H9 (cell line): ENCODE measurements around the gene DNAH1. TPM values are rescaled to one million over a fixed set of nuclear protein-coding genes. Genes with fewer than 3 reads are reported as not detected.

Experiments
- DNase-seq: peaks from one replicate; pipeline ENCODE4 v3.0.0-alpha.2; 2017
- H2AFZ ChIP-seq: one replicate; pipeline ENCODE4 v1.6.1; 2013; ENCODE audit warnings: mild to moderate bottlenecking, low read length, control low read depth, moderate library complexity
- H2AK5ac ChIP-seq: 2 replicates; pipeline ENCODE4 v1.6.1; 2013; ENCODE audit warnings: low read length, control low read depth, mixed read lengths; ENCODE audit not compliant: insufficient read length
- H2BK120ac ChIP-seq: one replicate; pipeline ENCODE4 v1.6.1; 2013; ENCODE audit warnings: low read depth, mild to moderate bottlenecking, low read length, control low read depth, inconsistent platforms; ENCODE audit not compliant: poor library complexity, severe bottlenecking
- H2BK12ac ChIP-seq: 2 replicates; pipeline ENCODE4 v1.6.1; 2013; ENCODE audit warnings: low read length, control low read depth, mixed read lengths, low read depth; ENCODE audit not compliant: insufficient read length
- H2BK15ac ChIP-seq: 2 replicates; pipeline ENCODE4 v1.6.1; 2013; ENCODE audit warnings: low read depth, low read length, control low read depth
- H2BK20ac ChIP-seq: one replicate; pipeline ENCODE4 v1.6.1; 2013; ENCODE audit warnings: low read depth, mild to moderate bottlenecking, low read length, control low read depth, inconsistent platforms; ENCODE audit not compliant: poor library complexity, severe bottlenecking
- H2BK5ac ChIP-seq: 2 replicates; pipeline ENCODE4 v1.6.1; 2013; ENCODE audit warnings: low read length, control low read depth, mixed read lengths; ENCODE audit not compliant: insufficient read length
- H3K14ac ChIP-seq: 2 replicates; pipeline ENCODE4 v1.6.1; 2013; ENCODE audit warnings: low read length, control low read depth; ENCODE audit not compliant: insufficient read depth
- H3K18ac ChIP-seq: 2 replicates; pipeline ENCODE4 v1.6.1; 2013; ENCODE audit warnings: low read depth, mild to moderate bottlenecking, mixed read lengths, low read length, control low read depth; ENCODE audit not compliant: insufficient read length
- H3K23ac ChIP-seq: 2 replicates; pipeline ENCODE4 v1.6.1; 2013; ENCODE audit warnings: low read length, control low read depth, mixed read lengths, low read depth; ENCODE audit not compliant: insufficient read length
- H3K23me2 ChIP-seq: 2 replicates; pipeline ENCODE4 v1.6.1; 2013; ENCODE audit warnings: low read depth, mild to moderate bottlenecking, mixed read lengths, low read length, control low read depth; ENCODE audit not compliant: insufficient read length, poor library complexity, severe bottlenecking
- H3K27ac ChIP-seq: 2 replicates; pipeline ENCODE4 v1.5.1; 2013; ENCODE audit warnings: low read length, control low read depth, mixed read lengths, low read depth; ENCODE audit not compliant: insufficient read length
- H3K27me3 ChIP-seq: 2 replicates; pipeline ENCODE4 v1.6.1; 2013; ENCODE audit warnings: low read length, control low read depth, inconsistent platforms; ENCODE audit not compliant: insufficient read depth
- H3K4ac ChIP-seq: 2 replicates; pipeline ENCODE4 v1.6.1; 2013; ENCODE audit warnings: low read depth, mild to moderate bottlenecking, control low read depth, inconsistent platforms, low read length, moderate library complexity
- H3K4me1 ChIP-seq: 2 replicates; pipeline ENCODE4 v1.6.1; 2013; ENCODE audit warnings: low read length, control low read depth, inconsistent platforms; ENCODE audit not compliant: insufficient read depth
- H3K4me2 ChIP-seq: 2 replicates; pipeline ENCODE4 v1.6.1; 2013; ENCODE audit warnings: low read length, control low read depth, mixed read lengths; ENCODE audit not compliant: insufficient read length, insufficient read depth
- H3K56ac ChIP-seq: 2 replicates; pipeline ENCODE4 v1.6.1; 2013; ENCODE audit warnings: low read depth, mild to moderate bottlenecking, mixed read lengths, low read length, control low read depth; ENCODE audit not compliant: insufficient read length
- H3K79me1 ChIP-seq: 2 replicates; pipeline ENCODE4 v1.6.1; 2013; ENCODE audit warnings: low read depth, mild to moderate bottlenecking, moderate library complexity, low read length, control low read depth, inconsistent platforms; ENCODE audit not compliant: insufficient read depth, poor library complexity, severe bottlenecking
- H3K79me2 ChIP-seq: 2 replicates; pipeline ENCODE4 v1.6.1; 2013; ENCODE audit warnings: low read length, control low read depth, inconsistent platforms; ENCODE audit not compliant: insufficient read depth
- H3K9ac ChIP-seq: 2 replicates; pipeline ENCODE4 v1.6.1; 2013; ENCODE audit warnings: low read length, control low read depth, mixed read lengths; ENCODE audit not compliant: insufficient read length; ENCODE audit errors: extremely low read depth
- H3K9me3 ChIP-seq: one replicate; pipeline ENCODE4 v1.6.1; 2013; ENCODE audit warnings: low read depth, low read length, inconsistent platforms; ENCODE audit not compliant: control insufficient read depth
- H3T11ph ChIP-seq: one replicate; pipeline ENCODE4 v1.6.1; 2013; ENCODE audit warnings: mild to moderate bottlenecking, low read length, control low read depth, inconsistent platforms
- H4K20me1 ChIP-seq: one replicate; pipeline ENCODE4 v1.6.1; 2013; ENCODE audit not compliant: control insufficient read depth, insufficient read length, insufficient read depth
- H4K5ac ChIP-seq: 2 replicates; pipeline ENCODE4 v1.6.1; 2013; ENCODE audit warnings: low read depth, mild to moderate bottlenecking, mixed read lengths, low read length, control low read depth; ENCODE audit not compliant: insufficient read length
- H4K8ac ChIP-seq: replicated peaks from 2 replicates; pipeline ENCODE4 v1.6.1; 2013; ENCODE audit warnings: low read length, control low read depth, mixed read lengths, low read depth; ENCODE audit not compliant: insufficient read length
- H4K91ac ChIP-seq: 2 replicates; pipeline ENCODE4 v1.6.1; 2013; ENCODE audit warnings: low read depth, mild to moderate bottlenecking, moderate library complexity, mixed read lengths, low read length, control low read depth; ENCODE audit not compliant: insufficient read length
- H3K27ac Mint-ChIP-seq, 3 experiments: 2 replicates in 2 of 3; 3 replicates in 1 of 3; pipeline ENCODE4 v1.8.0; 2020 to 2021; ENCODE audit warnings: mixed read lengths in 3 of 3, mild to moderate bottlenecking in 1 of 3, moderate library complexity in 1 of 3
- H3K27me3 Mint-ChIP-seq: 2 replicates; pipeline ENCODE4 v1.8.0; 2021; ENCODE audit warnings: low read depth, mild to moderate bottlenecking, moderate library complexity, mixed read lengths
- H3K36me3 Mint-ChIP-seq, 3 experiments: 2 replicates in 2 of 3; 3 replicates in 1 of 3; pipeline ENCODE4 v1.8.0; 2020 to 2021; ENCODE audit warnings: low read depth in 3 of 3, mixed read lengths in 3 of 3; ENCODE audit not compliant: insufficient read depth in 1 of 3
- H3K4me1 Mint-ChIP-seq, 2 experiments: 2 replicates each; pipeline ENCODE4 v1.8.0; 2020; ENCODE audit warnings: mixed read lengths in 2 of 2
- H3K4me3 Mint-ChIP-seq, 2 experiments: 2 replicates in 1 of 2; 3 replicates in 1 of 2; pipeline ENCODE4 v1.8.0; 2020 to 2021; ENCODE audit warnings: mild to moderate bottlenecking in 2 of 2, mixed read lengths in 2 of 2, moderate library complexity in 1 of 2
- H3K9me3 Mint-ChIP-seq, 2 experiments: 2 replicates in 1 of 2; 3 replicates in 1 of 2; pipeline ENCODE4 v1.8.0; 2020; ENCODE audit warnings: mild to moderate bottlenecking in 2 of 2, mixed read lengths in 2 of 2, moderate library complexity in 1 of 2
- CTCF ChIP-seq: fragments of 200-600 bp; sonication (generic); conservative IDR thresholded peaks from 3 replicates; pipeline ENCODE4 v1.8.0; 2021; ENCODE audit warnings: antibody characterized with exemption, mild to moderate bottlenecking
- WGBS: extraction: QIAGEN DNeasy Blood & Tissue Kit; methylation state at CpG from one replicate; pipeline ENCODE4 v1.1.7; 2013; ENCODE audit warnings: missing lambda C conversion rate, low lambda C conversion rate, mixed read lengths; ENCODE audit not compliant: insufficient read length; ENCODE audit errors: extremely low coverage; 5-methylcytosine and 5-hydroxymethylcytosine counted together
- total RNA-seq: library from RNA; stranded (reverse); gene quantifications from 2 replicates; pipeline ENCODE4 v1.2.1, GENCODE V29; 2021

The DNAH1 gene
- total RNA-seq, 1 experiment from 2014 or later, result 2.0 TPM

DNA sequence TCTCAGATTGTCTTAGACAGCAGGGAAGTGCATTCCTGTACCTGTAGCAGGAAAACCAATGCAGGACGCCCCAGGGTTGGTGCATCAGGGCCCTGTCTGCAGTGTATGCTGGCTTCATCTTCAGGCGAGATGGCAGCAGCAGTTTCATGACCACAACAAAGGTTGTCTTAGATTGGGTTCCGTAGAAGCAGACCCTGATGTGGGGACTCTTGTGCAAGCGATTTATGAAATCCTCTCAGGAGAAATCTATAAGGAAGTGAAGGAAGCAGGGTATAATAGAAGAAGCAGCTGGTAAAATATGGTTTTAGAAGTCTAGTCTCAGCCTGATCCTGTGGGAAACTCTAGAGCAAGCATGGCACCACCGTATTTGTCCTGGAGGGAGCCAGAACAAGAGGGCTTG lies 25.0 kb downstream of the DNAH1 start:
- Histone ChIP-seq H3K79me2 (no peaks in the 10 kb centered on the region), H3K4ac (no peak overlapping the region), H2AK5ac (no peak overlapping the region), H3K18ac (no peak overlapping the region), H3K4me2 (no peak overlapping the region), H3K4me1 (no peaks in the 10 kb centered on the region), H3K79me1 (no peaks in the 10 kb centered on the region), H3K9ac (no peak overlapping the region), H2BK12ac (no peak overlapping the region), H3K27me3 (no peaks in the 10 kb centered on the region), H2BK20ac (no peak overlapping the region), H3K23ac (no peak overlapping the region), H2BK15ac (no peak overlapping the region), H2AFZ (no peak overlapping the region), H2BK120ac (no peak overlapping the region), H3K9me3 (no peaks in the 10 kb centered on the region), H3K56ac (no peak overlapping the region), H4K8ac (no peak overlapping the region), H4K91ac (no peak overlapping the region), H4K20me1 (peaks cover 2% of the 10 kb centered on the region), H3K27ac (no peak overlapping the region), H2BK5ac (no peak overlapping the region), H3K14ac (no peak overlapping the region), H3K23me2 (no peaks in the 10 kb centered on the region), H4K5ac (no peak overlapping the region), H3T11ph (no peak overlapping the region)
- Mint-ChIP-seq H3K4me3 (no peak overlapping the region), H3K4me1 (peaks cover 3 to 5% of the 10 kb centered on the region in 2 experiments; a peak in 2 of 4 replicates), H3K27me3 (peaks cover 12% of the 10 kb centered on the region), H3K27ac (no peak overlapping the region), H3K36me3 (no peaks in the 10 kb centered on the region), H3K9me3 (no peaks in the 10 kb centered on the region)
- no CpG with 5 or more reads among the region's 5 CpGs for WGBS
- no peak for TF ChIP-seq CTCF
- DNase-seq, result no peak
